GM18861 (cell line): ENCODE results near the gene ANKRD33B.
A peak's percentile ranks its signal among the peaks of the same experiment; 100 is the strongest.
"Not testable (repeated sequence)": the region's sequence is repeated elsewhere in the genome, so short reads cannot be mapped to it uniquely, and the experiment has no call there.

ENCODE experiments used
- ATAC-seq: cut with Tn5 transposase; IDR thresholded peaks from one replicate; pipeline ENCODE4 v1.9.1; 2021; ENCODE audit not compliant: unreplicated experiment

ANKRD33B gene

DNA sequence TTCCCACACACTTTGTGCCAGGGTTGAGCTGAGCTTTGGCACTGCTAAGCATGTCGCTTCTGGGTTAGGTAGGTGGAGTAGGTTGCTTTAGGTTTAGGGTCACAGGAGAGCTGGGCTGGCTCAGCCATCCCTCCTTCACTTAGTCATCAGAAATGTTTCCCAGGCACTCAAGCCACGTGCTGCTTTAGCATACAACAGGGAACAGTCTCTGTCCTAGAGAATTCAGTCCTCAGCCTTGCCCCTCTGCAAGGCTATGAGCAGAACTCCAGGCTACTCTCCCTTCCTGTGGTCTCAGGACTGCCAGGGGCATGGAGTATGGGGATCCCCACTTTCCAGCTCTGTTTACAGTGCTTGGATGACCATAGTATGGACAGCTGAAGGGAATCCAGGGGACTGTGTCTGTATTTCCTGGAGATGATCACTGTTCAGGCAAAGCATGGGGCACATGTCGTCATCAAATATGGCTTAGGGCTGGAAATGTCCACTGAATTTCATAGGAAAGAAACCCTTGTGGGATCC lies 7.5 kb upstream of the ANKRD33B start:
- ATAC-seq, result no peak

DNA sequence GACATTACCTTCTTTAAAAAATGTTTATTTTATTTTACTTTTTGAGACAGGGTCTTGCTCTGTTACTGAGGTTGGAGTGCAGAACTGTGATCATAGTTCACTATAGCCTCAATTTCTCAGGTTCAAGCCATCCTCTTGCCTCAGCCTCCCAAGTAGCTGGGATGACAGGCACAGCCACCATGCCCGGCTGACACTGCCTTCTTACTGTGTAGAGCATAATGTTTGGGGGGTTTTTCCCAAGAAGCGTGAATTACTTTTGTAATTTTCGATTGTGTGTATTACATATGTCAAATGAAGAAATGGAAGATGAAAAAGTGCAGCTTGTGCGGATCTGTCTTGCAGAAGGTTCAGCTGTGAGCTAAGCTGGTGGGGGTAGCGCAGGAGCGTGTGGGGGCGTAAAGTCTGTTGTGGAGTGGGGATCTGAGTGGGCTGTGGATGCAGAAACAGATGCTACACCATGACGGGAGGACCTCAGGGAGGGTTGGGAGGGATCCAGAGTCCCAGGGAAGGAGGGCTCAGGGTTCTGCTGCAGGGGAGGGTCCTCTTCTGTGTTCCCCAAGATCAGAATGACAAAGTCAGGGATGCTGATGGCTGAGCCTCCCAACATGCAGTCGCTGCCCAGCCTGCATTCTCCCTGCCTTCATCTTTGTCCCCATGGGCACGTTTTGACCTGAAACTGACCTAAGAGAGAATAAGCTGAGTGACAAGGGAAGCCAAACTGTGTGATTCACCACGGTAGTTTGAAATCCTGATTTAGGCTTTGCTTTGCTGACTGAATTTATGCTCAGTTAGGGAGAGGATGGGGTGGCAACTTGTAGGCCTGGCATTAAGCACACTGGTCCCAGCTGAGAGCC lies 6.8 kb upstream of the ANKRD33B start:
- no peak for ATAC-seq

GRCh38 chr5:10559151-10559550 lies 4.7 kb upstream of the ANKRD33B start:
- no peak for ATAC-seq

GRCh38 chr5:10559871-10560270 lies 4.0 kb upstream of the ANKRD33B start:
- no peak for ATAC-seq

DNA sequence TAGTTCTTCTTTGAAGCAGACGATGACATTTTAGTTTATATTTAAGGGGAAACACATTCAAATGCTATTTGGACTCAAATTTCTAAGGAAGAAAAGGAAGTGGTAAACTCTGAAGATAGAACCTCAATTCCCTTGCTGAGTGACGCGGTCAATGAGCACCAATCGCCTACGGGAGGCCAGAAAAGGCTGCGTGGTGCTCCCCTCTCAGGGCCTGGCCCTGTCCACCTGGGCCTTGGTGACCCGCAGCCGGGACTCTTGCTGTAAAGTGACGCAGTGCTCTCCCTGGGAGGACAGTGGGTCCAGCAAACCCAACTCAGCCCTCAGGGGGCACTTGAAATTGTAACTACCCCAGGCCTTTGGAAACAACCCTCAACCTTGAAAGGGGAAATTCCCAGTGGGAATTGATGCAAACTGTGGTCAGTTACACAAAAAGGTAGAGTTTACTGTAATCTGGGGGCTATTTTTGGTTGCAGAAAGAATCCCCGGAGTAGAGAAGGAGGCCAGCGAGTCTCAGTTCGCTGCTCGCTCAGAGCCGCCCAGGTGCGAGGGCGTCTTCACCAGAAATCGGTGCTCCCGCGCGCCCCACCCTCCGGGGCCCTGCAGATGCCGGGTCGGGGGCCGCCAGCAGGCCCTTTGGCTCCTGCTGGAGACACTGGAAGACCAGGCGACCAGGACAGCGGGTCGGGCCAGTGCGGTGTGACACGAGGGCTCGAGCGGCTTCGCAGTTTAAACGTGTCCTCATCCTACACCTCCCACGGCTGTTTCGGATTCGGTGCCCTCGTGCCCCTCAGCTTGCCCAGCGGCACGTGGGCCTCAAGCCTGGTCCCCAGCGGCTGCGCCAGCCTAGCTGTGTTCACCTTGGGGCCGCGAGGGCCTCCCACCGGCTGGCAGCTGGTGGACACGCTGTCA lies 1.4 kb upstream of the ANKRD33B start:
- ATAC-seq, result no peak

DNA sequence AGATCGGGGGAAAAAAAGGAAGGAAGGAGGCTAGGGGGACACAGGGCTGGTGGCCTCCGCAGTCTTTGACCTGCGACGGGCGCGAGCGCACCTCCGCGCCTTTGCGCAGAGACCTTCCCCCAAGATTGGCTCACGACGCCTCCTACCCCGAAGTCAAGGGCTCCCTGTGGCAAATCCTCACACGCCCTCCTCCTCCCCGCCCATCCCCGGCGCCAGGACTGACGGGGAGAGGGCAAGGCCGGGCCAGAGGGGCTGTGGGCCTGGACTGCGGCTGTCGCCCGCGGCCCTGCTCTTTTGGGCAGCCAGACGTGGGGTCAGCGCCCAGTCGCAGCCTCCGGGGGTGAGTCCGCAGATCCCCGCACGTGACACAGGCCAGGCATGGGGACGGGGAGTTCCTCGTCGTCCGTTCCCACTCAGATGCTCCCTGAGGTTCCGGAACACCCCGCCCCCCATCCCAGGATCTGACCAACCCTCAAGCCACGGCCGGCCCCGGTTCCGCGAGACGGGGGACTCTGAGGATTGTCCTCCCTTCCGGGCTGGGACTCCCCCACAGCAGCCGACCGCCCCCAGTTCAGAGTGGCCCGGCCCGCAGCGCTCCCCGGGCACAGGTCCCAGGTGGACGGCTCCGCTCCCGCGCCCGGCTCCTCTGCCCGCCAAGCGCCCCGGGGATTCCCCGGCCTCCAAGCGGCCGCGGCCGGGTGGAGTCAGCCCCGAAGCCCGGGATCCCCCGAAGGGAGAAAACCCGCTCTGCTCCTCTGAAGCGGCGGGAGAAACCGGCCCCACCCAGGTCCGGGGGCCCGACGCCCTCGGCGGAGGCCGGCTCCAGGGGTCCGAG lies 543 bp upstream of the ANKRD33B start:
- ATAC-seq, result peak; percentile 17

DNA sequence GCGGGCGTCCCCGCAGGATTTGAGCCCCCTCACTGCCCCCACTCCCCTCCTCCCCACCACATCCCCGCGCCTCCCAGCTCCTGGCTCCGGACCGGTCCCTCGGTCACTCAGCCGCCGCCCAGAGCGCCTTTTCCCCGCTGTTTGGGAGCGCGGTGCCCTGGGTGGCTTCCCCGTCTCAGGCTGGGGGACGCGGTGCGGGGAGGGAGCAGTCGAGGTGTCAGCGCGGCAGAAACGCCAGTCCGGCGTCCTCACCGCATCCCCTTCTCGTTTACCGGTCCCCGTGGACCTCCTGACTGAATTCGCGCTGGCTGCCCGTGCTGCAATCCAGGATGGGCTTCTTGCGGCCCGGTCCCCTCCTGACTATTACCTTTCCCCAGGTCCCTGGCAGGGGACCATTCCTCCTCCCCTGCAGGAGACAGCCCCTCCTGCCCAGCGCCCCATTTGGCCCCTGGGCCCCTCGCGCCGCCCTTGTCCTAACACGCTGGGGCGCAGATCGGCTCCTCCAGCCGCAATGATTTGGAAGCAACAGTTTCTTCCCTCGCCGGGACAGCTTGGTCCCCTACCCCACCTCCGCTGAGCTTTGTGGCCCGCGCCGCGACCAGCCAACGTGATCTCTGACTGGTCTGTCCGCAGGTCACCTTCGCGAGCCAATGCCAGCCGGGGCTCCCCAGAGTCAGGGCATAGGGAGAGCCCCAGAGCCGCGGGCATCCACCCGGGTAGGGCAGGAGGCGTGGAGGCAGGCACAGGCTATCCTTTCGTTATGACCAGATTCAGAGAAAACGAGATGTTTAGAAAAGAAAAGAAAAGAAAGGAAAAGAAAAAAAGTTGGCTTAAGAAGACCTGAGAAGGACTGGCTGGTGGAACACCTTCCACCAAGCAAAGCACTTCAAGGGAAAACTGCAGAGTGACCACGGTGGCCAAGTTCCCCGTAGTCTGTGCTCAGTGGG lies 1.2 kb downstream of the ANKRD33B start:
- ATAC-seq, result no peak

- no peak for ATAC-seq
Observed at GRCh38 chr5:10565785-10566542, 2.1 kb downstream of the ANKRD33B start.

DNA sequence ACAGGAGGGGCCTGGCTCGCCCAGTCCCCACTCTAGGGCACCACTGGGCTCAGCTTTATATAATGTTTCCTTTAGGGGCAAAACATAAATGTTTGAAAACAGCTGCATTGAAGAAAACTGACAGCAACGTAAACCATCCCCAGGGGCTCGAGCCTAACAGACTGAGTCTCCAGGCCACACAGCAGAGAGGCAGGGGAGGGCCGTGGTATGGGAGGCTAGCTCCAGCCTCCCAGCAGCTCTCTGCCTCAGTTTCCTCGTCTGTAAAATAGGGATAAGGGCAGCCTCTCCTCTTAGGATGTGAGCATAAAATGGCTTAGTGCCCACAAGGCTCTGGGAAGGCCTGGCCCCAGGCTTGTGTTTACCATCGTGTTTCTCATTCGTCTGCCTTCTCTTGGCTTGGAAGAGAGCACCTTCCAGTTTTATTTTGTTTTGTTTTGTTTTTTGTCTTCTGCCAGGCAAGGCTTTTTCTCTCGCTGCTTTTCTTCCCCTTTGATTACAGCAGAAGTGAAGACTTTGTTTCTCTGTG lies 2.7 kb downstream of the ANKRD33B start:
- ATAC-seq, result no peak

DNA sequence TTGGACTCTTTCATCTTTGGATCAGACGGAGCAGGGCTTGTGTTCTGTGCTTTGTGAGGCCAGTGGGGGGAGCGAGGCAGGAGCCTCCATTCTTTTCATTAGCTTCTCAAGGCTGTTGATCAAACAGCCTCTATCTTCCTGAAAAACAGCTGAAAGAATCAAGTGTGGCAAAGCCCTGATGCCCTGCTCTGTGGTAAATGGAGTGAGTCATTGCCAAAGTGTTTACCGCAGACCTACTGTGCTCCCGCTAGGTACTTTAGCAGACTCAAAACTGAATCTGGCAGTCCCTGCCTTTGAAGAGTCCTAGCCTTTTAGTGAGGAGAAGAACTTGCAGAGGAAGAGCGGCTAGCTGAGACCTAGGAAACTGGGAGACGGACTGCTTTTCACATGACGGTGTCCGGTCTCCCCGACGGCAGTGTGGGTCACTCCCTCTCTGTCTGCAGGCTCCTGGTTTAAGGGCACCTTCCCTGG lies 3.3 kb downstream of the ANKRD33B start:
- no peak for ATAC-seq

- no peak for ATAC-seq
Observed at GRCh38 chr5:10567781-10568321, 4.0 kb downstream of the ANKRD33B start.

DNA sequence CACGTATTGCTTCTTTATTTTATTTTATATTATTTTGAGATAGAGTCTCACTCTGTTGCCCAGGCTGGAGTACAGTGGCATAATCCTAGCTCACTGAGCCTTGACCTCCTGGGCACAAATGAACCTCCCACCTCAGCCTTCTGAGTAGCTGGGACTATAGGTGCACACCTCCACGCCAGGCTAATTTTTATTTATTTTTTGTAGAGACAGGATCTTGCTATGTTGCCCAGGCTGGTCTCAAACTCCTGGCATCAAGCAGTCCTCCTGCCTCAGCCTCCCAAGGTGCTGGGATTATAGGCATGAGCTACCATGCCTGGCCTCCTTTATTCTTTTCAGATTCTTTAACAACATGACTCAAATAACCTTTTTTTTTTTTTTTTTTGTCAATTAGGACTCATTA lies 6.7 kb downstream of the ANKRD33B start:
- ATAC-seq, result not testable (repeated sequence)

GRCh38 chr5:10572451-10572850 lies 8.6 kb downstream of the ANKRD33B start:
- no peak for ATAC-seq

GRCh38 chr5:10573487-10574145 lies 9.7 kb downstream of the ANKRD33B start:
- ATAC-seq, result no peak

DNA sequence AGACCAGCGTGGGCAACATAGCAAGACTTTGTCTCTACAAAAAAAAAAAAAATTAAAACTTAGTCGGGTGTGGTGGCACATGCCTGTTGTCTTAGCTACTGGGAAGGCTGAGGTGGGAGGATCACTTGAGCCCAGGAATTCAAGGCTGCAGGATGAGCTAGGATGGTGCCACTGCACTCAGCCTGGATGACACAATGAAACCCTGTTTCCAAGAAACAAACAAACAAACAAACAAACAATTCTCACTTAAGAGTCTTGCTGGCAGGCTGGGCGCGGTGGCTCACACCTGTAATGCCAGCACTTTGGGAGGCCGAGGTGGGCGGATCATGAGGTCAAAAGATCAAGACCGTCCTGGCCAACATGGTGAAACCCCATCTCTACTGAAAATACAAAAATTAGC lies 11.0 kb downstream of the ANKRD33B start:
- ATAC-seq, result not testable (repeated sequence)

DNA sequence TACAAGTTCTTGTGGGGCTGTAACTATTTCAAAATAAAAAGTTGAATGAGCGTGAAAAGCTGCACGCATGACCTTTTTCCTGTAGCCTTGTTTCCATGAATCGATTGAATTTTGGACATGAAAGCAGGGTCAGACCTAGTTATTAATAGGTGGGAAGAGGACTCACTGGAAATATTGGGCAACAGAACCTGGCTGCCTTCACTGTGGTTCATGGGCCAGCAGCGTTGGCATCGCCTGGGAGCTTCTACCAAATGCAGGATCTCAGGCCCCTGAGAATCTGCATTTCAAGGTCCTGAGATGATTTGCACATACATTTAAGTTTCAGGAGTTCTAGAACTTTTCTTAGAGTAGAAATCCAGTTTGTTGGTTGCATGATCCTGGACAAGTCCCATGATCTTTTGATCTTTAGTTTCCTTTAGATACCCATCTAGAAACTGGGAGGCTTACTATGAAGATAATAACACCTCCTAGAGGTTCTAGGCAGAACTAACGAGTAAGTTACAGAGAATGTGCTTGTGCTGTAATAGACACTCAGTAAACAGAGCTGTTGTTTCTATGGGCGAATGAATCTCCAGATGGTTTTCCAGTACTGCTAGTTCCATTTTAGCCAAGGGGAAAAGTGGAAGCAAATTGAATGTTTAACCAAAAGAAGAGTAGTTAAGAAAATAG lies 12.4 kb downstream of the ANKRD33B start:
- no peak for ATAC-seq

- no peak for ATAC-seq
Observed at GRCh38 chr5:10576790-10577189, 12.9 kb downstream of the ANKRD33B start.
